HG03139 (cell line): ENCODE data around the gene PON3.

Experiments used
- ATAC-seq: cut with Tn5 transposase; IDR thresholded peaks from one replicate; pipeline ENCODE4 v1.9.1; 2021; ENCODE audit not compliant: unreplicated experiment

The PON3 gene

DNA sequence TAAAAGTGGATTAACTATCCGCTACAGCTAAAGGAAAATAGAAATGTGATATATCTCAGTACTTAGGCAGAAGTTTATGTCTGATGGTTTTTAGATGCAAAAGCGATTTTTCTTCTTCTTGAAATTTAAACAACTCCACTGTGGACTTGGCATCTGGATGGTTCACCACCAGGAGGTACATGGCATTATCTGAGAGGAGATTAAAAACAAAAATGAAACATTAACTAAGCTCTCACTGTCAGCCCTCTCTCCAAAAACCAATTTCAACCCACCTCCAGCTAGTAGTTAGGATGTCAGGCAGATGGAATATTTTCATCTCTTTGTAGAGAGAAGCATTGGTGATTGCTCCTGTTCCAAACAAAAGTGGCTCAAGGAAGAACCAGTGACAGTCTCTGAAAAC, 84.8 kb downstream of the PON3 start:
- ATAC-seq = no peak

DNA sequence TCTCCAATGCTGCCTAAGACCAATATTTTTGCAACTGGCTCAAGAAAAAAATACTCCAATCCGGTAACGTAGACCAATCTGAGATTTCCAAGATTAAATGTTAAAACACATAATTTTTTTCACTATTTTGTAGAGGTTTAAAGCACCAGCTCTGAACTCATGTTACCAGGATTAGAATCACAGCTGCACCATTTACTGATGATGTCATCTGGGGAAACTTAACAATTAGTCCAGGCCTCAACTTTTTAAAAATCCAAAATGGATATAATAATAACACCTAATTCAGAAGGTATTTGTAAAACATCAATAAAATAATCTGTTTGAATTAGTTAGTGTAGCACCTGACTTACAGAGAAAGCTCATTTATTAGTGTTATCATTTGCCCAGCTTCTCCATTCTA, 86.2 kb downstream of the PON3 start:
- no peak for ATAC-seq
